K562 (cell line): ENCODE results near the gene PSAP.

ENCODE experiments used
- CTCF ChIP-seq, 3 experiments: IDR thresholded peaks in 2 of 3; conservative IDR thresholded peaks in 1 of 3; 2 replicates each; pipeline ENCODE4 v1.5.1; 2011 to 2012; ENCODE audit warnings: low read length in 3 of 3, mild to moderate bottlenecking in 3 of 3, control low read depth in 2 of 3, improper control_type of control experiment in 1 of 3, inconsistent platforms in 1 of 3, low read depth in 1 of 3, mixed read lengths in 1 of 3, moderate library complexity in 1 of 3; ENCODE audit not compliant: insufficient read depth in 2 of 3
- NR3C1 ChIP-seq: sonication (generic); formaldehyde crosslinking; IDR thresholded peaks from 2 replicates; pipeline ENCODE4 v1.8.1; 2022; ENCODE audit warnings: missing genetic modification reagents
- POLR2A ChIP-seq: fragments of 450-650 bp; conservative IDR thresholded peaks from 2 replicates; pipeline ENCODE4 v1.6.1; 2016
- POLR3A ChIP-seq: IDR thresholded peaks from 2 replicates; pipeline ENCODE4 v1.6.1; 2011; ENCODE audit warnings: borderline replicate concordance, mild to moderate bottlenecking, moderate library complexity; ENCODE audit not compliant: insufficient read length, insufficient read depth; ENCODE audit errors: extremely low read depth
- RBFOX2 ChIP-seq: fragments of 200-400 bp; formaldehyde crosslinking; IDR thresholded peaks from 2 replicates; pipeline ENCODE4 v1.6.1; 2017; ENCODE audit warnings: low read depth, mild to moderate bottlenecking, low read length, moderate library complexity
- ZNF274 ChIP-seq: IDR thresholded peaks from 2 replicates; pipeline ENCODE4 v1.6.1; 2011; ENCODE audit warnings: low read depth, mild to moderate bottlenecking, low read length, moderate library complexity, borderline replicate concordance

DNA sequence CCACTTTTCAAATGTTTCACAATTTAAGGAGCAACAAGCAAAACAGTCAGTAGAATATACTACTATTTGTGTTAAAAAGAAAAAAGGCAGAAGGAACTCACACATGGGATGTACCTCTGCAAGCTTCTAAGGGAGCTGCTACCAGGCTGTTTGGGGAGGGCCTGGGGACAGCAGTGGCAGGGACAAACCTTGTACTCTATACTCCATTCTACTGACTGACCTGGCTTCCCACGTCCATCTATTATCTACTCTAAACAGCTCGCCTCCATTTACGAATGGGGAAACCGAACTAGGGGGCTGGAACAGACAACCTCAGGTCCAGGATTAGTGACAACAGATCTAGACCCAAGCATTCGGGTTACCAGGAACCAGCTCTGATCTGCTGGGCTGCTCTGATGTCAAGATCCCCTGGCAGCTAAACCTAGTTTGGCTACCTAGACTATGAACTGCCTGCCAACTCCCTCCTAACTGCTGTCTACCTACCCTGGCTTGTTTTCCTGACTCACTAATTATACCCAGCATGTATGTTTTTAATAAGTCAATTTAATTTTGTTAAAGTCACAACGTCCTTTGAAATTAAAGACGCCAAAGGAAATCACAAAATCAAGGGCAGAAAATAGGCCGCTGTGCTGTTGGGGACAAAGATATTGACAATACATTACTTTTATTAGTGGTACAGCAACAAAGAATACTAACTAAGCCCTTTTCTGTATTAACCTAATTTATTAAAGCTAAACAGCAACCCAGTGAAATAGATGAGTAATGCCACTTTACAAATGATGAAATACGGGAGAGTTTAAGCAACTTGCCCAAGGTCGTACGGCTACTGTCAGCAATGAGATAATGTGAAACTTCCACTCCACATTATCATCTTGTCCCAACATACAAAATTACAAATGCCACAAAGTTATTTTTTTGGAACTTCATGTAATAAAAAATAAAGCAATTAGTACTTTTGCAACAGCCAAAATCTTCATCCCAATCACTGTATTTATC is 5.3 kb downstream of the PSAP start:
- TF ChIP-seq ZNF274: no peak
- TF ChIP-seq CTCF (IDR thresholded peaks at IDR 0.05 in 2 of 3, conservative IDR thresholded peaks at IDR 0.05 in 1 of 3; ENCODE audit: insufficient read depth in 2 of 3, low read depth in 1 of 3, low read length in 3 of 3): no peak
- no peak for TF ChIP-seq POLR2A
- no peak for TF ChIP-seq NR3C1 (CRISPR knock-in tag)
- TF ChIP-seq POLR3A: no peak
- no peak for TF ChIP-seq RBFOX2
